ENCODE results near the gene LIMA1. TPM values are rescaled to one million over a fixed set of nuclear protein-coding genes. Genes with fewer than 3 reads are reported as not detected.
"Not testable (repeated sequence)": the region's sequence is repeated elsewhere in the genome, so short reads cannot be mapped to it uniquely, and the experiment has no call there.

LIMA1 gene
- polyA plus RNA-seq (2013, experiment 1 of 2; ENCODE audit: insufficient read length), result 213 TPM
- 241 TPM for polyA plus RNA-seq (2013, experiment 2 of 2; ENCODE audit: insufficient read length)

DNA sequence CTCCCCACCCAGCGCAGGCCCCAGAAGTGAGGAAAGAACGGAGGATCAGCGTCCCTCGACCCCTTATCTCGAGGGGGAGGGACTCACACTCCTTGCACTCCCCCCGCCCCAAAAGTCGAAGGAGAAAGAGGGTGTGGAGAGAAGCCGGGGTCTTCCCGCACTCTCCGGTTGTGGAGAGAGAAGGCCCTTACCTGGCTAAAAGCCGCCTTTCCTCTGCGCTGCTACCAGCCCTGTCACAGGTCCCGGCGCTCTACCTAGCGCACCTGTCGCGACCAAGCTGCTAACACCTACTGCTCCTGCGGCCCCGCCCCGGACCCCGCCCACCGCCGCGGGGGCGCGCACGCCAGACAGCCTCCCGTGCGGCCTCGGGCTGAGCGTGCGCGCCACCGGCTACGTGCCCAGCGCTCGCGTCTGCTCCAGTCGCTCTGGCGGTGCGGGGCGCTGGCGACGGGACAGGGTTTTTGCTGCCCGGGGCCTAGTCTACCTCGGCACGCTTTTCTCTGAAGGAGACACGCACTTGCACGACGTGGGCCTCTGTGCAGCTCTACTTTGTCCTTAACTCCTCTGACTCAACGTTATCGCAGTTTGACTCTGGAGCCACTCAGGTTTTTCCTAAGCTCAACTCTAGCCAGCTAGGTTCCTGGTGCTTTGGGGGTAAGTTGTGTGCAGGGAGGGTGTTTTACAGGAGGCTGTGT, at the start of gene LIMA1:
LIMA1 (minus strand) TSS at position 292 of the 695 bp plus-strand sequence. CDS start 34,769 bp downstream, outside the sequence.
- peak; percentile 85 for DNase-seq

GRCh38 chr12:50331745-50332144, 48.4 kb upstream of the LIMA1 start:
- no peak for DNase-seq

DNA sequence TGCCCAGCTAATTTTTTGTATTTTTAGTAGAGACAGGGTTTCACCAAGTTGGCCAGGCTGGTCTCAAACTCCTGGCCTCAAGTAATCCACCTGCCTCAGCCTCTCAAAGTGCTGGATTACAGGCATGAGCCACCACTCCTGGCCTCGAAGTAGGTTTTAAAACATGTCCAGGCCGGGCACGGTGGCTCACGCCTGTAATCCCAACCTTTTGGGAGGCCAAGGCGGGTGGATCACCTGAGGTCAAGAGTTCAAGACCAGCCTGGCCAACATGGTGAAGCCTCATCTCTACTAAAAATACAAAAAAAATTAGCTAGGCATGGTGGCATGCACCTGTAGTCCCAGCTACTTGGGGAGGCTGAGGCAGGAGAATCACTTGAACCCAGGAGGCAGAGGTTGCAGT, 45.3 kb upstream of the LIMA1 start:
- not testable (repeated sequence) for DNase-seq

- DNase-seq, result peak; percentile 58
Observed at GRCh38 chr12:50326590-50327284, 43.4 kb upstream of the LIMA1 start.

- DNase-seq, result no peak
Observed at GRCh38 chr12:50325890-50326391, 42.6 kb upstream of the LIMA1 start.

- DNase-seq, result not testable (repeated sequence)
Observed at GRCh38 chr12:50324770-50325169, 41.5 kb upstream of the LIMA1 start.

- not testable (repeated sequence) for DNase-seq
Observed at GRCh38 chr12:50324077-50324476, 40.8 kb upstream of the LIMA1 start.

- DNase-seq, result peak; percentile 18
Observed at GRCh38 chr12:50322206-50322605, 38.9 kb upstream of the LIMA1 start.

DNA sequence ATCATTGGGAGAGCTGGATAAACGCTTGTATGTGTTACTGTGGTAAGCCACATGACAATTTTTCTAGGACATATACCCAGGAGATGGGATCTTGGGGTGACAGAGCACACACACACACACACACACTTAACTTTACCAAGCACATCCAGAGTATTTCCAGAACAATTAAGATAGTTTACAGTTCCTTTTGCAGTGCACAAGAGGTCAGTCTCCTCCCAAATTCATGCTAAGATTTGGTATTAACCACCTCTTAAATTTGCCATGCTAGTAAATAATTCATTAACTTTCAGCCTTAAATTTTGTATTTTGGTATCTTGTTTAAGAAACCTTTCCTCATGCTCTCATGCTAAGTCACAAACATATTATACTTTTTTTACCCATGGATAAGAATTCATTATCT, 33.9 kb upstream of the LIMA1 start:
- no peak for DNase-seq

- DNase-seq, result no peak
Observed at GRCh38 chr12:50315803-50316202, 32.5 kb upstream of the LIMA1 start.

DNA sequence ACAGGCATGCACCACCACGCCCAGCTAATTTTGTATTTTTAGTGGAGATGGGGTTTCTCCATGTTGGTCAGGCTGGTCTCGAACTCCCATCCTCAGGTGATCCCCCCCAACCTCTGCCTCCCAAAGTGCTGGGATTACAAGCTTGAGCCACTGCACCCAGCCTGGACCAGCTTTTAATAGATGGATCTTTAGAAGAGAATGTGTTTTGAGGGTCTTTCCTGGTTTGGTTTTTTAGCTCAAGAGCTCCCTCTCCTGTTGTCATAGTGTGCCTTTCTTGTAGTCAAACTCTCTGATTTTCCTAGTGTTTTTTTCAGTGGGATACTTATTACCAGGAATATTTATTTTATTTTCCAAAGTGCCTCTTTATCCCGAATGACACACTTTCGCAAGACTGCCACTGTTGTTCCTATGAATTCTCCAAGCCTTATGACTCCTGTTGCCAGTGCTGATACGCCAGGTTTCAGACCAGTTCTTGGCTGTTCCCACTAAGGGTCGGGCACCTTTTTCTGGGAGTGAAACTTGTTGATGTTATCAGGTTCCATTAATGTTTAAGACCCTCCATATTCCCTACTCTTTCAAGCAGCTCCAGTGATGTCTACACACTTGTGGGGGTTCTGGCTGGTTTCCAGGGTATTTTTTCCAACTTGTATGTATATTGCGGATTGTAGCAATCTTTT, 31.5 kb upstream of the LIMA1 start:
- DNase-seq, result peak; percentile 72

DNA sequence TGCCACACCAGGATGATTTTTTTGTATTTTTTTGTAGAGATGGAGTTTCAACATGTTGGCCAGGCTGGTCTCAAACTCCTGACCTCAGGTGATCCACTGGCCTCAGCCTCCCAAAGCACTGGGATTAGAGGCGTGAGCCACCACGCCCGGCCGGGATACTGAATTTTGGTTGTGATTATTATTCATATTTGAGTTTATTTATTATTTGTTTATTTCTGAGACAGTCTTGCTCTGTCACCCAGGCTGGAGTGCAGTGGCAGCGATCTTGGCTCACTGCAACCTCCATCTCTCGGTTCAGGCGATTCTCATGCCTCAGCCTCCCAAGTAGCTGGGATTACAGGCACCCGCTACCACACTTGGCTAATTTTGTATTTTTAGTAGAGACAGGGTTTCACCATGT, 30.7 kb upstream of the LIMA1 start:
- DNase-seq, result not testable (repeated sequence)

DNA sequence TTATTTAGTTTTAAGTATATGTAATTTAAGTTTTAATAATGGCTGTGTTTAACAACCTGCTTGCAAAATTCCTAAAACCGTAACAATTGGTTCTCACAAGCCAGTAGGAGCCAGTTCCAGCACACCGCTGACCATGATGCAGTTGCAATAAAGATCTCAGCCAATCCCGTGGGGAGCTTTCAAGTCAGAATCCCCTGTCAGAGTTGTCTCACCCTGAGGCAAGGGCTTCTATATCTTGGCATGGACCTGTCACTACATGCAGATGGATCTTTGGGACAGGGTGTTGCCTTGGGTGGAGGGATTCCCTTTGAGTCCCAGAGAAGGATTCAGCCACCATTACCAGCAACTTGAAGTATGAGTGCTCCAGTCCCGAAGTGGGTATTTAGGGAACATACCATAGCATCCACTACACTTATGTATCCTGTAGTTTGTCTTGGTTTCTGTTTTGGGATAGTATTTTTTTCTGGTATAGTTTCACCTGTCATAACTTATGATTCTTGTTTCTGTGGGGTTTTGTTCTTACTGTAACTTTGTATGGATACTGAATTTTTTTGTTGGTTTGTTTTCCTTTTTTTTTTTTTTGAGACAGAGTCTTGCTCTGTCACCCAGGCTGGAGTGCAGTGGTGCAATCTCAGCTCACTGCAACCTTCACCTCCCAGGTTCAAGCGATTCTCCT, 30.1 kb upstream of the LIMA1 start:
- no peak for DNase-seq

GRCh38 chr12:50311858-50312609, 28.7 kb upstream of the LIMA1 start:
- peak; percentile 26 for DNase-seq

- no peak for DNase-seq
Observed at GRCh38 chr12:50309950-50310349, 26.6 kb upstream of the LIMA1 start.

GRCh38 chr12:50302686-50303085, 19.4 kb upstream of the LIMA1 start:
- no peak for DNase-seq

DNA sequence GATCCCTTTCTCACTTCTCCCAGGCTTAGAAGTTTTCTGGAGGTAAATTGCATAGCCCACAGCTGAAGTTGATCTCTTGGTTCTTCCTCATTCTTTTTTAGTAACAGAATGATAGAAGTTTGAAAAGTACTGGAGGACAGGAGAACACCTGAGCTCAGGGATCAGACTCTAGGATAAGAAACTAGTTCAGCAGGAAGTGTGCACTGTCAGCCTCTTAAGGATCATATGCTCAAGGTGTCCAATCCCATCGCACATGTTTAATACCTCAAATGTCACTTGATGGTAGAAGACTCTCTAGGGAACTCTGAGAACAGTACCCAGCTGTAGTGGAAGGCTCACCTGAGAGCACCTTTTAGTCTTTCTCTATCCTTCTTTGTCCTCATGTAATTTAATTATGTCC, 14.7 kb upstream of the LIMA1 start:
- DNase-seq, result no peak

DNA sequence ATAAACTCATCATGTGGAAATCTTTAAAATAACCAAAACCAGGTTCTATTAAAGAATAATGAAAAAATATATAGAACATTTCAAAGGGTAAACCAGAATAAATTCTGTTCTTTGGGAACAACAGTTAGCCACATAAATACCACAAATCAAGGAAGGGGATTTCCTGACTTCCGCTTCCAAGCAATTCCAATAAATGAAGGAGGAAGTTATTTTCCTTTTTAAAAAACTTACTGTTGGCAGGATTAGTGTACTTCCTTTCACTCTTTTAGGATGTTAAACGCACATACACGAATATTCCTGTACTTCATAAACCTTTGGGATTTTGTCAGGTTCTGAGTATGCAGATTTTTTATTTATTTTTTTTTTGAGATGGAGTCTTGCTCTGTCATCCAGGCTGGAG, 13.7 kb upstream of the LIMA1 start:
- no peak for DNase-seq

- DNase-seq, result no peak
Observed at GRCh38 chr12:50296554-50296953, 13.2 kb upstream of the LIMA1 start.

- DNase-seq, result no peak
Observed at GRCh38 chr12:50291377-50291776, 8.1 kb upstream of the LIMA1 start.

- not testable (repeated sequence) for DNase-seq
Observed at GRCh38 chr12:50290692-50291091, 7.4 kb upstream of the LIMA1 start.

- DNase-seq, result peak; percentile 22
Observed at GRCh38 chr12:50287271-50287670, 4.0 kb upstream of the LIMA1 start.

Measured in fibroblast of skin of scalp (primary cell).